Suprapubic skin (tissue), 4 donors: Measurements from ENCODE around the gene UBXN6. TPM values are rescaled to one million over a fixed set of nuclear protein-coding genes. Genes with fewer than 3 reads are reported as not detected.

ENCODE experiments used
- DNase-seq, 2 donors: peaks; one replicate each; pipeline ENCODE4 v3.0.0-alpha.2; 2019; ENCODE audit warnings: low spot score in 2 of 2
- H3K27ac ChIP-seq: fragments of 200-600 bp; sonication (generic); one replicate; pipeline ENCODE4 v1.5.1; 2019
- H3K27me3 ChIP-seq: fragments of 200-600 bp; sonication (generic); one replicate; pipeline ENCODE4 v1.5.1; 2019
- H3K36me3 ChIP-seq: fragments of 200-600 bp; sonication (generic); one replicate; pipeline ENCODE4 v1.5.1; 2019
- H3K4me1 ChIP-seq: fragments of 200-600 bp; sonication (generic); one replicate; pipeline ENCODE4 v1.5.1; 2019
- H3K4me3 ChIP-seq: fragments of 200-600 bp; sonication (generic); one replicate; pipeline ENCODE4 v1.5.1; 2019; ENCODE audit warnings: mild to moderate bottlenecking
- H3K9me3 ChIP-seq: fragments of 200-600 bp; sonication (generic); one replicate; pipeline ENCODE4 v1.5.1; 2019
- EP300 ChIP-seq: sonication (generic); formaldehyde crosslinking; IDR thresholded peaks from one replicate; pipeline ENCODE4 v1.6.1; 2017; ENCODE audit warnings: antibody characterized with exemption
- POLR2A ChIP-seq, 2 donors: fragments of 450-650 bp; IDR thresholded peaks; one replicate each; pipeline ENCODE4 v1.6.1; 2017; ENCODE audit warnings: antibody characterized with exemption in 2 of 2, mild to moderate bottlenecking in 2 of 2, moderate library complexity in 2 of 2
- POLR2AphosphoS5 ChIP-seq, 3 donors: sonication (generic); formaldehyde crosslinking; IDR thresholded peaks; one replicate each; pipeline ENCODE4 v1.6.1; 2017; ENCODE audit warnings: antibody characterized with exemption in 3 of 3
- WGBS: methylation state at CpG from one replicate; pipeline ENCODE4 v1.1.5; 2018; 5-methylcytosine and 5-hydroxymethylcytosine counted together
- total RNA-seq, 4 donors: library from RNA; depleted of rRNA; stranded (reverse); fragments of >200 nt; gene quantifications; one replicate each; pipeline ENCODE4 v1.1.0, GENCODE V29; 2016
- TF ChIP-seq, protein P1 (sequence below), 2 donors: fragments of 200-600 bp in 1 of 2; fragments of 450-650 bp in 1 of 2; sonication (generic) in 1 of 2; IDR thresholded peaks; one replicate each; pipeline ENCODE4 v1.5.1; 2016 to 2019; ENCODE audit warnings: antibody characterized with exemption in 2 of 2, mild to moderate bottlenecking in 1 of 2, moderate library complexity in 1 of 2

UBXN6 gene
- total RNA-seq, 4 donors from 2014 or later = 108 to 257 (median 167) TPM

DNA sequence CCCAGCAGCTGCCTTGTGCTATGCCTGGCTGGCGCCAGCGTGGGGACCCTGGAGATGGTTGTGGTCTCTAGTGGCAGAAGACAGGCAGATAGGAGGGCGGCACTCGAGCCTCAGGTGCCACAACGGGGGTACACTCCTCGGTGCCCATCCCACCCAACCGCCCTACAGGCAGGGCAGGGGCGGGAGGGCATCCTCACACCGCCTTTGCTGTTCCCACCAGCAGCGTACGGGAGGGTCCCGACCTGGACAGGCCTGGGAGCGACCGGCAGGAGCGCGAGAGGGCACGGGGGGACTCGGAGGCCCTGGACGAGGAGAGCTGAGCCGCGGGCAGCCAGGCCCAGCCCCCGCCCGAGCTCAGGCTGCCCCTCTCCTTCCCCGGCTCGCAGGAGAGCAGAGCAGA lies 44.1 kb upstream of the UBXN6 start:
- WGBS = 94% methylated on average over 23 of the region's 25 CpGs
- TF ChIP-seq POLR2A (IDR thresholded peaks at IDR 0.05) (no peak), POLR2AphosphoS5 (IDR thresholded peaks at IDR 0.05) (no peak)
- Histone ChIP-seq H3K9me3 (no peaks in the 10 kb centered on the region), H3K27ac (no peak overlapping the region), H3K27me3 (no peaks in the 10 kb centered on the region), H3K4me1 (no peaks in the 10 kb centered on the region), H3K4me3 (no peak overlapping the region), H3K36me3 (peaks cover 88% of the 10 kb centered on the region)
- no peak for DNase-seq

DNA sequence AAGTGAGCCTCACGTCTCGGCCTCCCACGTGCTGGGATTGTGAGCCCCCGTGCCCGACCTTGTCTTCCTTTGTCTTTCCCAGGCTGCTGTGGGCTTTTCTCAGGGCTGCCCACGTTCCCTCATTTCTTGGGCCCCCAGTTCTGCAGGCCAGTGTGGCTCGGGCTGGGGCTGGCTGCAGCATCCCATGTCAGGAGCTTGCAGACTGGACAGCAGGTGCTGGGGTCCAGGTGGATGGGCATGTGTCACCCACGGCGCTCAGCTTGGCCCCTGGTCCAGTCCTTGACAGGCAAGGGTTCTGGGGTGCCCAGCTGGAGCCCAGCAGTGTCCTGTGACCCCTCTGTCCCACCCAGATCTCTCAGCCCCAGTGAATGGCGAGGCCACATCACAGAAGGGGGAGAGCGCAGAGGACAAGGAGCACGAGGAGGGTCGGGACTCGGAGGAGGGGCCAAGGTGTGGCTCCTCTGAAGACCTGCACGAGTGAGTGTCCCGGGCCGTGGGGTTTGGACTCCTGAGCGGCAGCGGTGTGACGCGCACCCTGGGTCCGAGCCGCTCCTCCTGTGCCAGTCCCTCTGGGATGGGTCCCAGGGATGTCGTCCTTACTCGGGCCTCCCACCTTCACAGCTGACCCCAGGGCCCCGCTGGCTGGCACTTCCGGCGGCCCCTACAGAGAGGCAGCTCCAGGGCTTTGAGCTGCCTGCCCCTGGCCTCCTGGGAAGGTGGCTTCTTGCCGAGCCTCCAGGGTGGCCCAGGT lies 43.4 kb upstream of the UBXN6 start:
- Histone ChIP-seq H3K27me3 (no peaks in the 10 kb centered on the region), H3K9me3 (no peaks in the 10 kb centered on the region), H3K4me3 (no peak overlapping the region), H3K36me3 (peaks cover 93% of the 10 kb centered on the region), H3K4me1 (no peaks in the 10 kb centered on the region), H3K27ac (no peak overlapping the region)
- DNase-seq = no peak
- 89% methylated on average over 17 of the region's 29 CpGs for WGBS
- TF ChIP-seq POLR2AphosphoS5 (IDR thresholded peaks at IDR 0.05) = no peak
- TF ChIP-seq, protein P1, sequence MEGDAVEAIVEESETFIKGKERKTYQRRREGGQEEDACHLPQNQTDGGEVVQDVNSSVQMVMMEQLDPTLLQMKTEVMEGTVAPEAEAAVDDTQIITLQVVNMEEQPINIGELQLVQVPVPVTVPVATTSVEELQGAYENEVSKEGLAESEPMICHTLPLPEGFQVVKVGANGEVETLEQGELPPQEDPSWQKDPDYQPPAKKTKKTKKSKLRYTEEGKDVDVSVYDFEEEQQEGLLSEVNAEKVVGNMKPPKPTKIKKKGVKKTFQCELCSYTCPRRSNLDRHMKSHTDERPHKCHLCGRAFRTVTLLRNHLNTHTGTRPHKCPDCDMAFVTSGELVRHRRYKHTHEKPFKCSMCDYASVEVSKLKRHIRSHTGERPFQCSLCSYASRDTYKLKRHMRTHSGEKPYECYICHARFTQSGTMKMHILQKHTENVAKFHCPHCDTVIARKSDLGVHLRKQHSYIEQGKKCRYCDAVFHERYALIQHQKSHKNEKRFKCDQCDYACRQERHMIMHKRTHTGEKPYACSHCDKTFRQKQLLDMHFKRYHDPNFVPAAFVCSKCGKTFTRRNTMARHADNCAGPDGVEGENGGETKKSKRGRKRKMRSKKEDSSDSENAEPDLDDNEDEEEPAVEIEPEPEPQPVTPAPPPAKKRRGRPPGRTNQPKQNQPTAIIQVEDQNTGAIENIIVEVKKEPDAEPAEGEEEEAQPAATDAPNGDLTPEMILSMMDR (IDR thresholded peaks at IDR 0.05) = no peak
- TF ChIP-seq POLR2A (IDR thresholded peaks at IDR 0.05) = no peak
- no peak for TF ChIP-seq EP300

GRCh38 chr19:4499855-4500254 lies 42.3 kb upstream of the UBXN6 start:
- TF ChIP-seq EP300 (no peak), POLR2A (IDR thresholded peaks at IDR 0.05) (no peak), POLR2AphosphoS5 (IDR thresholded peaks at IDR 0.05) (no peak)
- TF ChIP-seq, protein P1 (IDR thresholded peaks at IDR 0.05) = no peak
- Histone ChIP-seq H3K4me1 (no peaks in the 10 kb centered on the region), H3K4me3 (no peak overlapping the region), H3K36me3 (peaks cover 93% of the 10 kb centered on the region), H3K27ac (no peak overlapping the region), H3K27me3 (no peaks in the 10 kb centered on the region), H3K9me3 (no peaks in the 10 kb centered on the region)
- 90% methylated on average over 14 of the region's 15 CpGs for WGBS
- DNase-seq = no peak

DNA sequence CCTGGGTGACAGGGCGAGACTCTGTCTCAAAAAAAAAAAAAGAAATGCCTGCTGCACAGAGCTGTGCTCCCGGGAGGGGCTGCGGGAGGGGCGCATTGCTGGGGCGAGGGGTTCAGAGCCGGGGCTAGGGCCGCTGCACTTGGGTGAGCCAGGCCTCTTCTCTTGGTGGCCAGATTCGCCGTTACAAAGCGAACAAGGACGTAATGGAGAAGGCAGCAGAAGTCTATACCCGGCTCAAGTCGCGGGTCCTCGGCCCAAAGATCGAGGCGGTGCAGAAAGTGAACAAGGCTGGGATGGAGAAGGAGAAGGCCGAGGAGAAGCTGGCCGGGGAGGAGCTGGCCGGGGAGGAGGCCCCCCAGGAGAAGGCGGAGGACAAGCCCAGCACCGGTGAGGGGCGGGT lies 41.7 kb upstream of the UBXN6 start:
- H3K36me3 ChIP-seq = peaks cover 94% of the 10 kb centered on the region
- H3K4me1 ChIP-seq = no peaks in the 10 kb centered on the region
- WGBS = 96% methylated on average over 23 of the region's 23 CpGs
- no peak for TF ChIP-seq POLR2AphosphoS5 (IDR thresholded peaks at IDR 0.05)
- no peak for TF ChIP-seq EP300
- TF ChIP-seq POLR2A (IDR thresholded peaks at IDR 0.05) = no peak
- TF ChIP-seq, protein P1 (IDR thresholded peaks at IDR 0.05) = no peak
- H3K9me3 ChIP-seq = no peaks in the 10 kb centered on the region
- H3K4me3 ChIP-seq = no peak overlapping the region
- H3K27ac ChIP-seq = no peak overlapping the region
- H3K27me3 ChIP-seq = no peaks in the 10 kb centered on the region
- DNase-seq = no peak

GRCh38 chr19:4498694-4499093 lies 41.1 kb upstream of the UBXN6 start:
- H3K36me3 ChIP-seq = peaks cover 97% of the 10 kb centered on the region
- TF ChIP-seq POLR2AphosphoS5 (IDR thresholded peaks at IDR 0.05) (no peak), EP300 (no peak)
- H3K4me1 ChIP-seq = no peaks in the 10 kb centered on the region
- 96% methylated on average over 12 of the region's 12 CpGs for WGBS
- H3K4me3 ChIP-seq = no peak overlapping the region
- H3K27ac ChIP-seq = no peak overlapping the region
- DNase-seq = no peak
- H3K9me3 ChIP-seq = no peaks in the 10 kb centered on the region
- no peaks in the 10 kb centered on the region for H3K27me3 ChIP-seq

- H3K36me3 ChIP-seq = peaks cover 96% of the 10 kb centered on the region
- no peak overlapping the region for H3K27ac ChIP-seq
- H3K4me3 ChIP-seq = no peak overlapping the region
- WGBS = 97% methylated on average over 18 of the region's 25 CpGs
- DNase-seq = no peak
- H3K27me3 ChIP-seq = no peaks in the 10 kb centered on the region
- no peaks in the 10 kb centered on the region for H3K4me1 ChIP-seq
- no peaks in the 10 kb centered on the region for H3K9me3 ChIP-seq
- TF ChIP-seq EP300 = no peak
- TF ChIP-seq, protein P1 (IDR thresholded peaks at IDR 0.05) = no peak
- TF ChIP-seq POLR2A (IDR thresholded peaks at IDR 0.05) = no peak
- no peak for TF ChIP-seq POLR2AphosphoS5 (IDR thresholded peaks at IDR 0.05)
Observed at GRCh38 chr19:4497770-4498389, 40.3 kb upstream of the UBXN6 start.
